Activated CD4-positive, alpha-beta T cell treated with anti-CD3 and anti-CD28 coated beads, Interleukin-2, Interleukin-4, amounts not matched to agents 100 ng/mL and 50 ng/mL, durations not matched to agents 16 hours and 8 hours (primary cell): ENCODE data around the gene BRF1.

Source experiments
- DNase-seq: peaks from one replicate; pipeline ENCODE4 v3.0.0-alpha.2; 2020; ENCODE audit warnings: low spot score

Gene BRF1

GRCh38 chr14:105227346-105227745 lies 73.5 kb downstream of the BRF1 start:
- no peak for DNase-seq

- no peak for DNase-seq
These were observed 74.6 kb downstream of the BRF1 start for GRCh38 chr14:105226198-105226597.

DNA sequence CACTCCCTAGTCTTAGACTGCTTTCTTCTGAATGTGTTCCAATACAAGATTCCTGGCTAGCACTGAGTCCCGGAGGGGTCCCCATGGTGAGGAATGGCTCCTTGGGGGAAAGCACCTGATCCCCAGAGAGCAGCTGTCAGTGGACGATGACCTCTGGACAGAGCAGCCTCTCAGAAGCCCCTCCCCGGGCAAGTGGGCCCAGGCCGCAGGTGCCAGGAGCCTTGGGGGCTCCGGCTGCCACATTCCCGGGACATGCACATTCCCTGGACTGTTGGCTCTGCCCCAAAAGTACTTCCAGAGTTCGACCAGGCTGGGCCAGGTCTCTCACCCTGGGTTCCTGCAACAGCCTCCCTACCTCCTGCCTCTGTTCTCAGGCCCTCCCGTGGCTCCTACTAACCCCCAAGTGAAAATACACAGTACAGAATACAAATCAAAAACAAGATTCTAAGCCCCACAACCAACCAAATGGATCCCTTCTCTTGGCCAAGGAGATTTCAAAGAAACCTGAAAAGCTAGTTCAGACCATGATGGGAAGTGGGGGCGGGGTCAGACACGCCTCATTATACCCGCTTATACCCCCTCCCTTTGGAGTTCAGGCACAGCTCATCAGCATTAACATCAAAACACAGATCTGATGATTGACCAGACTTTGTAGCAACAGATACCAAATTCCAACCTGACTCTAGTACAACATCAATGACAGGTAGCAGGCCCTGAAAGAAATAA lies 75.8 kb downstream of the BRF1 start:
- no peak for DNase-seq

GRCh38 chr14:105223770-105224544 lies 76.8 kb downstream of the BRF1 start:
- no peak for DNase-seq

DNA sequence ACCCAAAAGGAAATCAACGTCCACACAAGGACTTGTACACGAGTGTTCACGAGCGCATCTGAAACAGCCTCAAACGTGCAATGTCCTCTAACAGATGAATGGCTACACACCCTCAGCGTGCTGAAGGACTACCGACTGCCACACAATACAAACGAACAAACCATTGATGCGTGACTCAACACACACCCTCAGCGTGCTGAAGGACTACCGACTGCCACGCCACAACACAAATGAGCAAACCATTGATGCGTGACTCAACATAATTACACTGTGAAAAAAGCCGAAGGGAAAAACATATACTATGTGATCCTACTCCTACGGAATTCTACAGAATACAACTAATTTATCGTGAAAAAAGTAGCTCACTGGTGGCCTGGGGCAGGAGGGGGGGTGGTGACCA lies 77.5 kb downstream of the BRF1 start:
- no peak for DNase-seq

- no peak for DNase-seq
These were observed 79.1 kb downstream of the BRF1 start for GRCh38 chr14:105221598-105222178.

- DNase-seq: no peak
These were observed 79.9 kb downstream of the BRF1 start for GRCh38 chr14:105220699-105221597.

GRCh38 chr14:105219753-105220152 lies 81.0 kb downstream of the BRF1 start:
- DNase-seq: no peak

GRCh38 chr14:105219043-105219612 lies 81.7 kb downstream of the BRF1 start:
- no peak for DNase-seq

GRCh38 chr14:105218611-105219010 lies 82.2 kb downstream of the BRF1 start:
- DNase-seq: no peak

GRCh38 chr14:105217774-105218173 lies 83.0 kb downstream of the BRF1 start:
- DNase-seq: no peak

DNA sequence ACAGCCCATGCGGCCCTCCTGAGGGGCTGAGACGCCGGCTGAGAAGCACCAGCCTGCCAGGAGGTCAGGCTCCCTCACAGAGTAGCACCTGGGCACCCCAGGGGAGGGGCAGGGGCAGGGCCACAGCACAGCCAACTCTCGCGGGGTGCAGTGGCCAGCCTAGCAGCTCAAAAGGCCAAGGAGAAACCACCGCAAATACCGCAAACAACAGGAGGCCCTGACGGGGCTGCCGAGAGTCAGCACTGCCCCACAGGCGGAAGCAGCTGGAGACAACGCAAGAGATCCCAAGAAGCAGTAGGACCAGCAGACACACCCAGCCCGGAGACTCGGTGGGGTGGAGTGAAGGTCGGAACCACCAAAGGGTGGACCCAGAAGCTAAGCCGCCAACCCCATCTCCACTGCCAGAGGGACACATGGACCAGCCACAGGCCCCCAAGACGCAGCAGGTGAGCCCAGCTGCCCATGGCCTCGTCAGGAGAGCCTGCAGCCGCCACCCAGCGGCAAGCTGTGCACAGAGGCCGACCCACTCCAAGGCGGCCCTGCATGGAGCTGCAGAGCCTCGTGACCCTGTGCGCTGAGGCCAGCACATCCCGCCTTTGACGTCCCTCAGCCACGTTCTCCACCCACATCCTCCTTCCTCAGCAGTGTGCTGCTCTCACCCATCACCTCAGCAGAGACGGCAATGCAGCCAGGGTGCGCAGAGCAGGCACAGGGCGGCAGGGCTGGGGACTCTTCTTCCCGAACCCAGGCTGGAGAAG lies 84.1 kb downstream of the BRF1 start:
- DNase-seq: no peak

DNA sequence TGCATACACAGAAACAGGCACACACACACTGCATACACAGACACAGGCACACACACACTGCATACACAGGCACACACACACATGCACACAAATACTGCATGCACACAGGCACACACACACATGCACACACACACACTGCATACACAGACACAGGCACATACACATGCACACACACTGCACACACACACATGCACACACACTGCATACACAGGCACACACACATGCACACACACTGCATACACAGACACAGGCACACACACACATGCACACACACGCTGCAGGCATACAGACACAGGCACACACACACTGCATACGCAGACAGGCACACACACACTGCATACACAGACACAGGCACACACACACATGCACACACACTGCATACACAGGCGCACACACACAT lies 85.2 kb downstream of the BRF1 start:
- no peak for DNase-seq

DNA sequence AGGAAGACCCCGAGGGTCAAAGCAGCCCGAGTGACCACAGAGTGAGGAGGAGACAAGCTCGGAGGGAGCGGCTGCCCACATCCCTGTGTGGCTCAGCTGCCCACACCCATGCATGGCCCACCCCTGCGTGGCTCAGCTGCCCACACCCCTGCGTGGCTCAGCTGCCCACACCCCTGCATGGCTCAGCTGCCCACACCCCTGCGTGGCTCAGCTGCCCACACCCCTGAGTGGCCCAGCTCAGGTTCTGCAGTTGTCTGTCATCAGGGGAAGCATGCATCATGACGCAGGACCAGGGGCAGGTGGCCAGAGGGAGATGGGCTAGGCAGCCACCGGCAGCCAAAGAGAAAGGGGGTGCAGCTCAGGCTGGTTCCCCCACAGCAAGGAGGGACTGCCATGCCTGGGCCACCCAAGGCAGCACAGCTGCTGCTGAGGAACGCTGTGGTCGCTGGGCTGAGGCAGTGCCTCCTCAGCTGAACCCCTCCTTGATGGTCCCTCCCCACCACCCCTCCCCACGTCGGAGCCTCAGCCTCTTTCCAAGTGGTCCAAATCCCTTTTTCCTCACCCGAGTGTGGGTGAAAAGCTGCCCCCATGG lies 86.4 kb downstream of the BRF1 start:
- DNase-seq: no peak

DNA sequence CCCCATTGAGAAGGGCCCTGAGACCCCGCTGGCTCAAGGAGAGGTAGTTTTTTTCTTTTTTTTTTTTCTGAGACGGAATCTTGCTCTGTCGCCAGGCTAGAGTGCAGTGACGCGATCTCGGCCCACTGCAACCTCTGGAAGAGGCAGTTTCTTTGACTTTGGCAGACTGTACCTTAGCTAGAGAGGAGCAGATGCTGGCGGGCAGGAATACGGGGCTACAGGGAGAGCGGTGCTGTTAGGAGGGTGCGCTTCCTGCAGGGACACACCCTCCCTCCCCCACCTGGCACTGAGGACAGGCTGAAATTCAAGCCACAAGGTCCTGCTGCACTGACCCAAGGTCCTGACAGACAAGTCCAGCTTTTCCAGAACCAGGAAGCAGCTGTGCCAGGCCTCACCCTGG lies 87.4 kb downstream of the BRF1 start:
- no peak for DNase-seq

GRCh38 chr14:105212541-105213300 lies 88.1 kb downstream of the BRF1 start:
- DNase-seq: no peak

DNA sequence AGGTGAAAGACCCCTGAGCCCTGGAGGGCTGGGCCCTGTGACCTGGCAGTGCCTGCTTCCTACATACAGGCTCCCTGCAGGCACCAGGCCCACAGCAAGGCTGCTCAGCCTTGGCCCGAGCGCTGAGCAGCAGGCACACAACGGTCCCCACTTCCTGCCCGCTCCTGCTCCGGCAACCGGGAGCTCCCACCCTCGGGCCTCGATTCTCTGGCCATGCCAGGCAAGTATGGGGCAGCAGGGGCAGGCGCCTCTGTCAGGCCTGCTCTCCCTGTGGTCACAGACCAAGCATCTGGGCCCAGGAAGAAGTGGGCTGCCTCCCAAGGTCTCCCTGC lies 89.1 kb downstream of the BRF1 start:
- no peak for DNase-seq

- no peak for DNase-seq
These were observed 89.6 kb downstream of the BRF1 start for GRCh38 chr14:105211086-105211757.

- DNase-seq: no peak
These were observed 90.4 kb downstream of the BRF1 start for GRCh38 chr14:105210266-105211025.
